ENCODE measurements around the gene CFAP299.
"Not testable (repeated sequence)": the region's sequence is repeated elsewhere in the genome, so short reads cannot be mapped to it uniquely, and the experiment has no call there.

CFAP299 gene

DNA sequence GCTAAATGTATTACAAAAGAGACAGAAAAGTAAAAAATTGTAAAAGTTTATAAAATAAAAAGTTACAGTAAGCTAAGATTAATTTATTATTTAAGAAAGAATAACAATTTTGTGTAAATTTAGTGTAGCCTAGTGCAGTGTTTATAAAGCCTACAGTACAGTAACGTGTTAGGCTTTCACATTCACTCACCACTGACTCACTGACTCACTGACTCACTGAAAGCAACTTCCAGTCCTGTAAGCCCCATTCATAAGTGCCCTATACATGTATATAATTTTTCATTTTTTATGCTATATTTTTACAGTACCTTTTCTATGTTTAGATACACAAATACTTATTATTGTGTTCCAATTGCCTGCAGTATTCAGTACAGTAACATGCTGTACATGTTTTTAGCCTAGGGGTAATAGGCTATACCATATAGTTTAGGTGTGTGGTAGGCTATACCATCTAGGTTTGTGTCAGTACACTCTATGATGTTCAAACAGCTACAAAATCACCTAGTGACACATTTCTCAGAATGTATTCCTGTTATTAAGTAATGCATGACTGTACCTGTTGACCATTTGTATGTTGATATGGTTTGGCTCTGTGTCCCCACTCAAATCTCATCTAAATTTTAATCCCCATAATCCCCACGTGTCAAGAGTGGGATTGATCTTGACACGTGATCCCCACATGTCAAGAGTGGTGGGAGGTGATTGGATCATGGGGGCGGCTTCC is 57.9 kb downstream of the CFAP299 start:
- no peak for DNase-seq

DNA sequence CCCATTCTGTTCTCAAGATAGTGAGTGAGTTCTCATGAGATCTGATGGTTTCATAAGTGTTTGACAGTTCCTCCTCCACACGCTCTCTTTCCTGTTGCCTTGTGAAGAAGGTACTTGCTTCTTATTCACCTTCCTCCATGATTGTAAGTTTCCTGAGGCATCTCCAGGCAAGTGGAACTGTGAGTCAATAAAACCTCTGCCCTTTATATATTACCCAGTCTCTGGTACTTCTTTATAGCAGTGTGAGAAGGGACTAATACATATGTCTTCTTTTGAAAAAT is 58.4 kb downstream of the CFAP299 start:
- no peak for DNase-seq

DNA sequence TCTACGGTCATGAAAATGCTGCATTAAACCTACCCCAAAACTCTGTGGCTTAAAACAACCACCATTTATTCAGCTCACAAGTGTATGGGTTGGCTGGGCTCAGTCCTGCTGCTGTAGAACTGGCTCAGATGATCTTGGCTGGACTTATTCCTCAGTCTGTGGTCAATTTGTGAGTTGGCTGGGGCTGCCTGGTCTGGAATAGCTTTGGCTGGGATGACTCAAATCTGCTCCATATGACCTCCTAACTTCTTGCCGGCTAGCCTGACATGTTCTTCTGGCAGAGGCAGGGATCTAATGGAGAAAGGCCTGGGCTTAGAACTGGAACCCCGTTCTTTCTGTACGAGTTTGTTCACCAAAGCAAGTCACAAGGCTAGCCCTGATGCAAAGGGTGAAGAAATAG is 71.7 kb downstream of the CFAP299 start:
- no peak for DNase-seq

DNA sequence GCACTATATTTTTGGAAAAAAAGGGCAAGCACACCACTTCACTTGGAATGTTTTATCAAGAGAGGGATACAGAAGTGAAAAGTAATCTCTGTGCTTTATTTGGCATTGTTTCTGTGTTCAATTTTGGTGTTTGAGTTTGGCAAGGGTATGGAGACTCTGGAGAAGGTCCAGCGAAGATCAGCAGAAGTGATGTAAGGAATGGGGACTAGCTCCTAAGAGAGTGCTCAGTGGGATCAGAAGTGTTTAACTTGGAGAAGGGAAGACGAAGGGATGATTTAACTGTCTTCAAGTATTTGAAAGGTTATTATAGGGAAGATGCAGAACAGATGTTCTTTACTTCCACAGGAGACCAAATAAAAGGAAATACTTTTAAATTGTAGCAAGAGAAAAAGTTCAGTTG is 74.3 kb downstream of the CFAP299 start:
- DNase-seq: no peak

DNA sequence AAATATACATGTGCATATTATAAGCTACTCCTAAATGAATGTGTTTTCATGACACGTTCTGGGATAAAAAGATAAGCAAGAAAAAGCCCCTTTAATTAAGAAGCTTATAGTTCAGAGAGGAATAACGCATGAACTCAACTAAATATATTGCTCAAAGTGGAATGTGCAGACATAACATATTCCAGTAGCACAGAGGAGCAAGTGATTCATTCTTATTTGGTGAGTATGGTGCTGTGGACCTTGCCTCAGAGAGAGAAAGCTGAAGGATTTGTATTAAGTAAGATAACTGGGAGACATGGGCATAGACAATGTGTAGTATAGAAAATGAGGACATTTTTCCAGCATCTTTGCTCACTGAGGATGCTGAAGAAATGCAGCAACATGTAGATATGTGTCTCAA is 76.8 kb downstream of the CFAP299 start:
- no peak for DNase-seq

DNA sequence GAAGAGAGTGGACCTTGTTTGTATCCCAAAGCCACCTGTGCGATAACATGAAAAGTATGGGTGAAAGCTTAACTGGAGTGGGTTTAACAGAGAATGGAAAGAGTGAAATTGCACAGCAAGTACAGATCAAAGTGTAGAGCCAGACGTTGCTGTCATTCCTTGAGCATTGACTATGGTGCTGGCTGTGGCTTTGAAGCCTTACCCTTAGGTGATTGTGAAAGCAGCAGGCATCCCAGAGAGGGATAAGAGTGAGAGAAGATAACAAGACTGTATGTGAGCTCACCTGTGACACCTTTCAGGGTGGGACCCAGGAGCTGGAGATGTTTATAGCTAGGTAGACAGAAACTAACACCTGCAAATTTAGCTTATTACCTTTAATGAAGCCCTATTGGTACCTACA is 77.6 kb downstream of the CFAP299 start:
- no peak for DNase-seq

DNA sequence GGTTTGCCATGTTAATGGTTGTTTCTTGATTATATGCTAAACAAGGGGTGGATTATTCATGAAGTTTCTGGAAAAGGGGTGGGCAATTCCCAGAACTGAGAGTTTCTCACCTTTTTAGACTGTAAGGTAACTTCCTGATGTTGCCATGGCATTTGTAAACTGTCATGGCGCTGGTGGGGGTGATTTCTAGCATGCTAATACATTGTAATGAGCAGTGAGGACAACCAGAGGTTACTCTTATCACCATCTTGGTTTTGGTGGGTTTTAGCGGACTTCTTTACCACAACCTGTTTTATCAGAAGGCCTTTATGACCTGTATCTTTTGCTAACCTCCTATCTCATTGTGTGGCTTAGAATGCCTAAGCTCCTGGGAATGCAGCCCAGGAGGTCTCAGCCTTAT is 81.5 kb downstream of the CFAP299 start:
- no peak for DNase-seq

DNA sequence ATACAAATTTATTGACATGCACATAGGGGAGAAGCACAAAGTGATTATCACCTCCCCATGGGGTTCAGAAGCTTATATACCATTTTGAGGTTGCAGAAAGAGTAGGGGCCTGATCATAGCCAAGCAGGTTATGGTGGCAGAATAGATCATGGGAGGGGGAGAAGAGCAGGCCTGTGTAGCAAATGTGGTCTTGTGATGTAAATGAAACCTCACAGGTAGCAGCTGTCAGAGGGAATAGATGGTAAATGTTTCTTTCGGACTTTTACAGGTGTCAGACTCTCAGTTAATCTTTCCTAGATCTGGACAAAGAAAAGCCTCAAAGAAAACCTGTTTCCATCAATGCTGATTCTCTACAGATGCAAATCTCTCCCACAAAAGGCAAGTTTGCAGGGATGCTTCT is 84.4 kb downstream of the CFAP299 start:
- DNase-seq: no peak

DNA sequence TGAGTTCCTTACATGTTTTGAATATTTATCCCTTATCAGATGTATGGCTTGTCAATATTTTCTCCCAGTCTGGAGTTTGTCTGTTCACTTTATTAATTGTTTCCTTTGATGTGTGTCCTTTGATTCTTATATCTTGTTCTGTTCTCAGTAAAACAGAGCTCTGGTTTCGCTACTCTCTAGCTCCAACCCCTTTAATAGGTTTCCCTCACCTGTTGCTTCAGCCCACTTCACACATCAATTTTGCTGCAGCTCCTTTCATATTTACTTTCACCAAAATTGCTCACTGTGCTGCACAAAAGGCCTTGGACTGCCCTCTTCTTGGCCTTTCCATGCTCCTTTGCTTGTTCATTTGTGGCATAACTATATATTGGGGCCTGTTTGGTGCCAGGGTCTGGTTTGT is 85.1 kb downstream of the CFAP299 start:
- DNase-seq: no peak

DNA sequence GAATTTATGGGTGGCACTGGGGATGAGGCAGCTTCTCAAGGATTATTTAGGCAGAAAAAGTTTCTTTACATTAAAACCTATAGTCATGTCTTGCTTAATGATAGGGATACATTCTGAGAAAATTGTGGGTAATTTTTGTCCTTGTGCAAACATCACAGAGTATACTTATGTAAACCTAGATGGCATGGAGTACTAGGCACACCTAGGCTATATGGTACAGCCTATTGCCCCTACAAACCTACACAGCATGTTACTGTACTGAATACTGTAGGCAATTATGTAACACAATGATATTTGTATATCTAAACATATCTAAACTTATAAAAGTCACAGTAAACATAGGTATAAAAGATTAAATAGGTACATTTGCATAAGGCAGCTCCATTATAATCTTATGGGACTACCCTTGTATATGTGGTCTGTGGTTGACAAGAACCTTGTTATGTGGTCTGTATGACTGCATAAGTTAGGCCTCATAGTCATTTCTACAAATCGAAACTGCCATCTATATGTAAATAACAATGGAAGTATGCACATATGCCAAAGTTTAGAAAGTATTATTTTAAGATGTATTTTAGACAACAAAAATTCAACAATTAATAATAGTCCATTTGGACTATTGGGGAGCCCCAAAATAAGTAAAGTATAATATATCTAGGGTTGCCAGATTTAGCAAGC is 87.3 kb downstream of the CFAP299 start:
- no peak for DNase-seq

DNA sequence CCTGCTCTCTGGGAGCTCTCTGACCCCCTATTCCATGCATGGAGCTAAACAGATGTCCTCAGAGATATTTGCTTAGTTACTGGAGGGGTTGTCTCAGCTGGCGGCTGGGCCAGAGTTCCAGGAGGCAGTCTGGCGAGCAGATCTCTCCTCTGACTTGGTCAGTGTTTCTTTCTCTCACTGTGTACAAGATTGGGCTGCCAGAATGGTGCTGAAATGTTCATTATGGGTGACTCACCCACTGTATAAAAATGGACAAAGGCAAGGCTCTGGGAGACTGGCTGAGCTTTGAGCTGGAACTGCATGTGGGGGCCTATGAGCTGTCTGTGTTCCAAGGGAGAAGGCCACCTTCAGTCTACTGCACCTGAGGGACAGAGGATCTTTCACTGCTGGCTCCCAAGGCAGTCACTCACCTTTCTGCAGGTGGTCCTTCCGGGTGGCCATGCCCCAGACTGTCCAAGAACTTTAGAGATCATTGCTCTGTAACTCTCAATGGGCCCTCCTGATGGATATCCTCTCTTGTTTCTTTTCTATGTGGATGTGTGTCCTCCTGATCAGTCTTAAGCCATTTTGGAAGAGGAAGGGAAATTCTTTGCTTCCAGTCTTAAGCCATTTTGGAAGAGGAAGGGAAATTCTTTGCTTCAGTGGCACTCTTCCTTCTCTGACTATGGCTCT is 88.2 kb downstream of the CFAP299 start:
- no peak for DNase-seq

DNA sequence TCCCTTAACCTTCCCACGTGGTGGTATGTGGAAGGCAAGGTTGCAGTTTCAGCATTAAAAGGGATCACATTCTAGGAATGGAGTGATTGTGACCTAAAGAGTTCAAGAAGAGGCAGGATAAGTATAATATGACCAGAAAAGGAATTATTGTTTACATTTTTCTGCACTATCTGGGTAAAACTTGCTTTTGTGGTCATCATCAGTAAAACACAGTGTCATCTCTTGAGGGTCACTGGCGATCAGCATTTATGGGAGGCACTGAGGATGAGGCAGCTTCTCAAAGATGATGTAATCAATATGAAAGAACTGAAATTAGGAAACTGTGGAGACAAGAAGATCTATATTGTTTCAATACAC is 88.7 kb downstream of the CFAP299 start:
- no peak for DNase-seq

DNA sequence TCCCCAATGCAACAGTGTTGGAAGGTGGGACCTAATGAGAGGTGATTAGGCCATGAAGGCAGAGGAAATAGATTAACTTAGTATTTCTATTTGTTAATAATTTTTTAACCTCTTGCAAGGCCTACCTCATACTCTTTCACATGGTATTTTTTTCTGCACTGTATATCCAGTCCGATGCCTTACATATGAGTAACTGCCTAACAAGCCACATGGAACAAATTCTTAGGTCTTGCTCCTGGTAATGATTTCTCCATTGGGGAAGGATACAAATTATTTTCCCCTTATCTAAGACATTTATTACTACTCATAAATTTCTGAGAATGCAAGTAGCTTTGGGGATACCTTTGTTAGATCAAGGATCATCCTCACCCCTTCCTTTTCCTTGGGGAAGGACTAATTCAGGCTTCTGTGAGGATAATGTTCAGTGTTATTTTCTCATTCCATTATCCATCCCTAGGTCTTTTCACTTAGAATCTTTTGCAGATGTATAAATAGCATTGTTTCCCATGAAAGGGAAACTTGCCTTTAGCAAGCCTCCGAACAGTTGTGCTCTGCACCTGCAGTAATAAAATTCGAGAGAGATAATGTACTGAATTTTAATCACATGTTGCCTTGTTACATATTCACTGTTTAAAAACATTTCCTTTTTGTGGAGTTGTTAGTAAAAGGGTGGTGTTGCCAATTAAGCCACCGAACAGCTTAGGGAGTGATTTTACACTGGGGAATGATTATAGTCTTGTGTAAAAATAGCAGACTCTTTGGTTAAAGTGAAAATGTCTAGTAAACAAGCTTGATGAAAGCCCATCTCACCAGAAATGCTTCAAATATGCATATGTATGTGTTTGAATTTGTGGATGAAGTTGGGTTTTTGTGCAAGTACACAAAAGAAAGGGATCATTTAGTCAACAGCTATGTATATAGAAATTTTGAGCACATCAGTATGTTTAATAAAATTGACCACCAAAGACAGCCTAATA is 89.9 kb downstream of the CFAP299 start:
- DNase-seq: no peak

DNA sequence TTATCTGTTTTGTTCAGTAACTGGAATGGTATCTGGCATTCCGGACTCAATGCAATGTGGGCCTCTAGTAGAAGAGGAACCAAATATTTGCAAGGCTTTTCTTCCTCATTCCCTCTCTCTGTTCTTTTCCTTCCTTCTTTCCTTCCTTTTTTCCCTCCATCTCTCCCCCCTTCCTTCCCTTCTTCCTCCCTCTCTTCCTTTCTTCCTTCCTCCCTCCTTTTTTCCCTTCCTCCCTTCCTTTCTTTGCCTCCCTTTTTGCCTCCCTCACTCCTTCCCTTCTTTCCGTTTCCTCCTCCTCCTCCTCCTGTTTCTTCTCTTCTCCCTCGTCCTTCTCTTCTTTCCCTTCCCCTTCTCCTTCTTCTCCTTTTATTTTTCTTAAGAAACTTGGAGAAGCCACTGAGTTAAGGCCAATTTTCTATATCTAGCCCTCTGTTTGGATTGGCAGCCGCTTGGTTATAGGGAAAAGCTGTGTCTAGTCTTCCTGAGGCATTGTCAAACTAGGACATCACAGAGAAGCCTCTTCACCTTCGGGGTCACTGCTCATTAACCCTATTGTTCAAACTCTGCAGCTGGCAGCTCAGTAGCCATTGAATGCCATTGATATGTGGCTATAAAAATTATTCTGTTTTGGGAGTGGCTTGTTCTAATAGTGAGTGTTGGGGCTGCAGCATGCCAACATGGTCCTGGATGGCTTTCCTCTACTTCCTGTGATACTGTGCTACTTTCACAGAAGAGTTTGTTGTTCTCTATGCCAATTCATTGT is 95.9 kb downstream of the CFAP299 start:
- DNase-seq: no peak

DNA sequence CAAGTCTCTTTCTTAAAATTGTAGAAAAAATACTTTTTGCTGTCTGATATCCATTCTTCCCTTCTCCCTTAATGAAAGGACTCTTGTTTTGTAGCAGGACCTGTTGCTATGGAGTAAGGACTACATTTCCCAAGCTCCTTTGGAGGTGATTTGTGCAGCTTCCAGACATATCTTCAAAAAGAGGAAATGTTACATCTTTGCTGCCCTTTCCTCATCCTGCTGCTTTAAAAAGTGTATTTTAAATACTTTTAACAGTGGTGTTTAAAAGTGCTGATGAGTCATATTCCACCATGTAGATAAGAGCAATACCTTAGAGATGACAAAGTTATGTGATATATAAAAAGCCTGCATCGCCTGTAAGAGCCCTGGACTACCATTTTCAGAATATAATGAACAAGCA is 98.7 kb downstream of the CFAP299 start:
- DNase-seq: no peak

DNA sequence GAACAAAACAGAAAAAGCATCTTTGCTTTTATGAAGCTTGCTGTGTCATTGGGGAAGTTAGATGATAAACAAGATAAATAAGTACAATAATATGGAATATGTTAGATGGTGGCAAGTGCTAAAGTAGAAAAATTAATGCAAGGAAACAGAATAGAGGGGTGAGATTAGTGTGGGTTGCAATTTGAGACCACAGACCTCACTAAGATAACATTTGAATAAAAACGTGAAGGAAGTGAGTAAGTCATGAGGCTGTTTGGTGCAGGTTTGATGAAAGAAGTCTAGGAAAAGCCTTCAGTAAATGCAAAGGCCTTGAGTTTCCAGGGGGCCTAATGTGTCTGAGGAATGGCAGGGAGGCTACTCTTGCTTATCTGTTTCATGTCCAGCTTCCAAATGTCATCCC is 102.5 kb downstream of the CFAP299 start:
- no peak for DNase-seq

DNA sequence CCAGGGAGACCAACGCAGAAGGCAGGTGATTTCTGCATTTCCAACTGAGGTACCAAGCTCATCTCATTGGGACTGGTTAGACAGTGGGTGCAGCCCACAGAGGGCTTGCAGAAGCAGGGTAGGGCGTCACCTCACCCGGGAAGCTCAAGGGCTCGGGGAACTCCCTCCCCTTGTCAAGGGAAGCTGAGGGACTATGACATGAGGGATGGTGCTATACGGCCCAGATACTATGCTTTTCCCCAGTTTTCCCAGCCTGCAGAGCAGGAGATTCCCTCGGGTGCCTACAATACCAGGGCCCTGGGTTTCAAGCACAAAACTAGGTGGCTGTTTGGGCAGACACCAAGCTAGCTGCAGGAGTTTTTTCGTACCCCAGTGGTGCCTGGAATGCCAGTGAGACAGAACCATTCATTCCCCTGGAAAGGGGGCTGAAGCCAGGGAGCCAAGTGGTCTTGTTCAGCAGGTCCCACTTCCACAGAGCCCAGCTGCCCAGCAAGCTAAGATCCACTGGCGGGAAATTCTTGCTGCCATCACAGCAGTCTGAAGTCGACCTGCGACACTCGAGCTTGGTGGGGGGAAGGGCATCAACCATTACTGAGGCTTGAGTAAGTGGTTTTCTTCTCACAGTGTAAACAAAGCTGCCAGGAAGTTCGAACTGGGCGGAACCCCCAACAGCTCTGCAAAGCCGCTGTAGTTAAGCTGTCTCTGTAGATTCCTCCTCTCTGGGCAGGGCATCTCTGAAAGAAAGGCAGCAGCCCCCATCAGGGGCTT is 103.9 kb downstream of the CFAP299 start:
- not testable (repeated sequence) for DNase-seq

DNA sequence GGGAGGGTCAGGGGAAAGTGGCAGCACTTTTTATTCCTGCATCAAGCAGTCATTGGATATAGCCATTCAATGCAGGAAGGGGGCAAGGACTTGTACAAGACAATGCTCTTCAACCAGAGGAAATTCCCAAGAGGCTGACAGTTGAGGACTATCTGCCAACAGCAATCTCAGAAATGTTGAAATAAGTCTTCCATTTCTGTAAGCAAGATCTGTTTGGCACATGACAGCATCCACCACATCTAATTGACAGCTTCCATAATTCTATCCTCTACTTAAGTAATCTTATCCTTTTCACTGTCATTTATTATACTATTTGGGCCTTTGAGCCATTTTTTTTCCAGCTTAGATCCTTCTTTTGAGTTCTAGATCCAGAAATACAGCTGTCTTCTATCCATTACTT is 110.7 kb downstream of the CFAP299 start:
- no peak for DNase-seq

DNA sequence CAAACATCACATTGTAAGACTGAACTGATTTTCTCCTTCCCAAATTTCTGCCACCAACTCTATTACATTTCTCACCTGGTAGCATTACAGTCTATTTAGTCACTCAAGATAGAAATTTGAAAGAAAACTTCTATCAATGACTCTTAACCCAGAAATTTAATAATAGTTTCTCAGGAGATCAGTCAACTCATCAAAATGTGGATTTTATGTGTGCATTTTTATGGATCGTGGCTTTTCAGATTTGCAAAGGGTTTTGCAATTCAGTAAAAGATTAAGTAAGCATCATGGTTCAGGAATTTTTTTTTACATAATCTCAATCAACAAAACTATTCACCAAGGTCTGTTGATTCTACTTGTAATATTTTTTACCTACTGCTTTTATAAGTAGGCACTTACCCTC is 111.1 kb downstream of the CFAP299 start:
- no peak for DNase-seq

DNA sequence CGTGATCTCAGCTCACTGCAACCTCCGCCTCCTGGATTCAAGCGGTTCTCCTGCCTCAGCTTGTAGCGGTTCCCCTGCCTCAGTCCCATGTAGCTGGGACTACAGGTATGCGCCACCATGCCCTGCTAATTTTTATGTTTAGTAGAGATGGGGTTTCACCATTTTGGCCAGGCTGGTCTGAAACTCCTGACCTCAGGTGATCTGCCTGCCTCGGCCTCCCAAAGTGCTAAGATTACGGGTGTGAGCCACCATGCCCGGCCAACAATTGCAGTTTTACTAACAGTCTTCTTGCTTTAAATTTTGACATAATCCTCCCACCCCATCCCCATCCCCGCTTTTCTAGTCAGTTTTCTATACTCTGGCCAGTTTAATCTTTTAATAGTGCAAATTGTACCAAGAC is 112.0 kb downstream of the CFAP299 start:
- DNase-seq: no peak

DNA sequence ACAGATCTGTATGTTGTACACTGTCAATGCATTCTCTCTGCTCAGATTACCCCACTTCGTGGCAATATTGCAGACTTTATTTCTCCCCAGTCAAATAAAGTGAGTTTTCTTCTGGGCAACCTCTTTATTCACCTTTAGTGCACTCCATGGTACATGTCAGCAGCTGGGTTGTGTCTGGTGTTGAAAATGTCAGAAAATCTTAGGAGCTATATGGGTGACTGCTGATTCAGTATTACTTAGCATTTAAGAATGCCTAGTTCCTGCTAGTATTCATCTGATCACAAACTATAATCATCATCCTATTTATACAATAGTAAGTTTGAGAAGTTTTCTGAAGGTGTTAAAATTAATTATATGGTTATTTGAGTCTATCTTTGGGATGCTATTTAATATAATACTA is 112.5 kb downstream of the CFAP299 start:
- DNase-seq: no peak

DNA sequence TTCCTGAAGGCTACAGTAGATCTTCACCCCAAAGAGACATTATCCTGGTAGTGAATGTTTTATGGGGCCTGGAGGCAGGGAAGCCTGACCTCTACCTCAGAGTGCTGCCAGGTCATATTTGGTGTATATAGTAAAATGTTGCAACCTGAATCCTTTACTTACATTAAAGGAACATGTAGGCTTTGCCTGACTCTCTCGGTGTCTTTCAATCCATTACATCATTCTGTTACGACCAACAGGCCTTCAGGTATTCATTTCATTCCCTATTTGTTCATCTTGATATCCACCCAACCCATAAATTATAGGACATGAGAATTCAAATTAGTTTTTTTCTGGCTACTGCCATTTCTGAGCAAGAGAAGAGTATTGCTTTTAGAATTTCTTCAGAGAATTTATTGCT is 116.5 kb downstream of the CFAP299 start:
- DNase-seq: no peak

Measured in inflammatory macrophage treated with lipopolysaccharide for 1 hour (primary cell).